ENCODE data around the gene TUT4. TPM values are rescaled to one million over a fixed set of nuclear protein-coding genes. Genes with fewer than 3 reads are reported as not detected.

Gene TUT4
- total RNA-seq, 1 donor from 2014 or later = 139 TPM

- H3K4me1 Mint-ChIP-seq (ENCODE audit: low read depth) = no peaks in the 10 kb centered on the region
- H3K27ac Mint-ChIP-seq = no peak overlapping the region
These were observed 108.4 kb downstream of the TUT4 start for GRCh38 chr1:52444463-52444862.

DNA sequence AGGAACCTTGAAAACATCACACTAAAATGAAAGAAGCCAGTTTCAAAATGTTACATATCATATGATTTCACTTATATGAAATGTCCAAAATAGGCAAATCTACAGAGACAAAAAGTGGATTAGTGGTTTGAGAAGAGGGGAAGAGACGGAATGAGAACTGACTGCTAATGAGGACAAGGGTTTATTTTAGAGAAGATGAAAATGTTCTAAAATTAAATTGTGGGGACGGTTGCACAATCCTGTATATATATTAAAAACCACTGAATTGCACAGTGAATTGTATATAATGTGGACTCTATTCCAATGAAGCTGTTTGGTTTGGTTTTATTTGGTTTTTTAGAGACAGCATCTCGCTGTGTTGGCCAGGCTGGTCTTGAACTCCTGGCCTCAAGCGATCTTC is 112.9 kb downstream of the TUT4 start:
- Mint-ChIP-seq H3K27ac (no peak overlapping the region), H3K36me3 (ENCODE audit: insufficient read depth) (peaks cover 20% of the 10 kb centered on the region), H3K27me3 (no peaks in the 10 kb centered on the region), H3K4me1 (ENCODE audit: low read depth) (no peaks in the 10 kb centered on the region), H3K4me3 (ENCODE audit: low read depth) (no peak overlapping the region), H3K9me3 (ENCODE audit: low read depth) (no peaks in the 10 kb centered on the region)
- TF ChIP-seq CTCF (IDR thresholded peaks at IDR 0.05; ENCODE audit: unreplicated experiment) = no peak
- no peak for DNase-seq (ENCODE audit: low spot score, unreplicated experiment)

More at GRCh38 chr1:52444463-52444862, 108.4 kb downstream of the TUT4 start:
- no peak overlapping the region for H3K4me3 Mint-ChIP-seq (ENCODE audit: low read depth)
- no peaks in the 10 kb centered on the region for H3K27me3 Mint-ChIP-seq
- no peak for DNase-seq (ENCODE audit: low spot score, unreplicated experiment)
- H3K36me3 Mint-ChIP-seq (ENCODE audit: insufficient read depth) = peaks cover 13% of the 10 kb centered on the region
- no peak for TF ChIP-seq CTCF (IDR thresholded peaks at IDR 0.05; ENCODE audit: unreplicated experiment)
- no peaks in the 10 kb centered on the region for H3K9me3 Mint-ChIP-seq (ENCODE audit: low read depth)

- no peak for TF ChIP-seq CTCF (IDR thresholded peaks at IDR 0.05; ENCODE audit: unreplicated experiment)
- Mint-ChIP-seq H3K4me3 (ENCODE audit: low read depth) (no peak overlapping the region), H3K27ac (peak overlapping the region; percentile 17), H3K36me3 (ENCODE audit: insufficient read depth) (peaks cover 20% of the 10 kb centered on the region), H3K4me1 (ENCODE audit: low read depth) (no peaks in the 10 kb centered on the region), H3K9me3 (ENCODE audit: low read depth) (no peaks in the 10 kb centered on the region), H3K27me3 (no peaks in the 10 kb centered on the region)
- no peak for DNase-seq (ENCODE audit: low spot score, unreplicated experiment)
These were observed 116.1 kb downstream of the TUT4 start for GRCh38 chr1:52436817-52437216.

- H3K4me1 Mint-ChIP-seq (ENCODE audit: low read depth) = no peaks in the 10 kb centered on the region
- no peak for DNase-seq (ENCODE audit: low spot score, unreplicated experiment)
These were observed 117.2 kb downstream of the TUT4 start for GRCh38 chr1:52435650-52436049.

GRCh38 chr1:52435211-52435610 is 117.7 kb downstream of the TUT4 start:
- no peaks in the 10 kb centered on the region for H3K9me3 Mint-ChIP-seq (ENCODE audit: low read depth)
- no peak for DNase-seq (ENCODE audit: low spot score, unreplicated experiment)
- H3K27ac Mint-ChIP-seq = peak overlapping the region; percentile 43
- TF ChIP-seq CTCF (IDR thresholded peaks at IDR 0.05; ENCODE audit: unreplicated experiment) = no peak
- no peaks in the 10 kb centered on the region for H3K4me1 Mint-ChIP-seq (ENCODE audit: low read depth)
- H3K4me3 Mint-ChIP-seq (ENCODE audit: low read depth) = no peak overlapping the region
- H3K36me3 Mint-ChIP-seq (ENCODE audit: insufficient read depth) = peaks cover 24% of the 10 kb centered on the region
- no peaks in the 10 kb centered on the region for H3K27me3 Mint-ChIP-seq

More at GRCh38 chr1:52435650-52436049, 117.2 kb downstream of the TUT4 start:
- no peak overlapping the region for H3K27ac Mint-ChIP-seq
- peaks cover 24% of the 10 kb centered on the region for H3K36me3 Mint-ChIP-seq (ENCODE audit: insufficient read depth)
- no peaks in the 10 kb centered on the region for H3K9me3 Mint-ChIP-seq (ENCODE audit: low read depth)
- H3K27me3 Mint-ChIP-seq = no peaks in the 10 kb centered on the region
- H3K4me3 Mint-ChIP-seq (ENCODE audit: low read depth) = no peak overlapping the region
- no peak for TF ChIP-seq CTCF (IDR thresholded peaks at IDR 0.05; ENCODE audit: unreplicated experiment)

Measured in progenitor cell of endocrine pancreas (in vitro differentiated cells).